GM19324 (cell line): Measurements from ENCODE around the gene LRR1.
A peak's percentile ranks its signal among the peaks of the same experiment; 100 is the strongest.
"Not testable (repeated sequence)": the region's sequence is repeated elsewhere in the genome, so short reads cannot be mapped to it uniquely, and the experiment has no call there.

ENCODE experiments used
- ATAC-seq: cut with Tn5 transposase; IDR thresholded peaks from one replicate; pipeline ENCODE4 v1.9.1; 2021; ENCODE audit warnings: mild to moderate bottlenecking, moderate library complexity; ENCODE audit not compliant: unreplicated experiment, low FRiP score

LRR1 gene

GRCh38 chr14:49623941-49624839 lies 25.4 kb downstream of the LRR1 start:
- no peak for ATAC-seq

- peak; percentile 84 for ATAC-seq
Measured at GRCh38 chr14:49633640-49634546, 35.2 kb downstream of the LRR1 start.

- peak; percentile 25 for ATAC-seq
Measured at GRCh38 chr14:49634547-49635334, 36.0 kb downstream of the LRR1 start, which contains the start of gene DNAAF2. Gene DNAAF2 (minus strand): TSS chr14:49635244. CDS start chr14:49635149, 95 bp downstream.

GRCh38 chr14:49636866-49637265 lies 38.1 kb downstream of the LRR1 start:
- no peak for ATAC-seq

- ATAC-seq, result no peak
Measured at GRCh38 chr14:49637534-49638078, 38.9 kb downstream of the LRR1 start.

GRCh38 chr14:49640540-49641417 lies 42.0 kb downstream of the LRR1 start:
- ATAC-seq, result no peak

- ATAC-seq, result no peak
Measured at GRCh38 chr14:49641697-49642129, 43.0 kb downstream of the LRR1 start.

- ATAC-seq, result no peak
Measured at GRCh38 chr14:49642163-49642562, 43.4 kb downstream of the LRR1 start.

GRCh38 chr14:49653508-49653907 lies 54.8 kb downstream of the LRR1 start:
- ATAC-seq, result no peak

- ATAC-seq, result no peak
Measured at GRCh38 chr14:49654511-49654910, 55.8 kb downstream of the LRR1 start.

GRCh38 chr14:49657500-49657899 lies 58.8 kb downstream of the LRR1 start:
- ATAC-seq, result not testable (repeated sequence)

- no peak for ATAC-seq
Measured at GRCh38 chr14:49659526-49660455, 61.1 kb downstream of the LRR1 start.
